Liver (tissue), 9 donors: ENCODE results near the gene SCTR. TPM values are rescaled to one million over a fixed set of nuclear protein-coding genes. Genes with fewer than 3 reads are reported as not detected.

Source experiments
- DNase-seq: peaks from one replicate; pipeline ENCODE4 v3.0.0-alpha.2; 2017; ENCODE audit warnings: low spot score
- H3K27ac ChIP-seq, 2 donors: one replicate each; pipeline ENCODE4 v1.7.0; 2013; ENCODE audit warnings: inconsistent platforms in 2 of 2, low read length in 2 of 2, control low read depth in 1 of 2, low read depth in 1 of 2, mild to moderate bottlenecking in 1 of 2
- H3K27me3 ChIP-seq, 4 donors: one replicate each; pipeline versions ENCODE4 v1.6.1 to v1.7.0; 2013; ENCODE audit warnings: low read length in 3 of 4, inconsistent platforms in 1 of 4, mild to moderate bottlenecking in 1 of 4, moderate library complexity in 1 of 4; ENCODE audit not compliant: control insufficient read depth in 4 of 4, insufficient read depth in 4 of 4
- H3K36me3 ChIP-seq, 4 donors: one replicate each; pipeline versions ENCODE4 v1.6.1 to v1.7.0; 2013; ENCODE audit warnings: low read length in 3 of 4, mild to moderate bottlenecking in 3 of 4, low read depth in 1 of 4, moderate library complexity in 1 of 4; ENCODE audit not compliant: control insufficient read depth in 4 of 4, insufficient read depth in 3 of 4
- H3K4me1 ChIP-seq, 4 donors: one replicate each; pipeline versions ENCODE4 v1.6.1 to v1.7.0; 2013; ENCODE audit warnings: low read length in 3 of 4, mild to moderate bottlenecking in 3 of 4, moderate library complexity in 1 of 4; ENCODE audit not compliant: control insufficient read depth in 4 of 4, insufficient read depth in 4 of 4
- H3K4me3 ChIP-seq, 3 donors: one replicate each; pipeline versions ENCODE4 v1.6.1 to v1.7.0; 2013; ENCODE audit warnings: low read length in 3 of 3, control low read depth in 1 of 3, low read depth in 1 of 3, mild to moderate bottlenecking in 1 of 3
- H3K9ac ChIP-seq, 2 donors: one replicate each; pipeline ENCODE4 v1.7.0; 2013; ENCODE audit warnings: low read length in 2 of 2, mild to moderate bottlenecking in 2 of 2, moderate library complexity in 2 of 2, control low read depth in 1 of 2, low read depth in 1 of 2
- H3K9me3 ChIP-seq, 4 donors: one replicate each; pipeline versions ENCODE4 v1.6.1 to v1.7.0; 2013; ENCODE audit warnings: low read length in 3 of 4; ENCODE audit not compliant: control insufficient read depth in 4 of 4
- CTCF ChIP-seq: fragments of 150-350 bp; IDR thresholded peaks from 2 replicates; pipeline ENCODE4 v1.5.1; 2017; ENCODE audit warnings: improper control_type of control experiment, low read depth, low read length; ENCODE audit not compliant: missing input control
- FOXA1 ChIP-seq: IDR thresholded peaks from 2 replicates; pipeline ENCODE4 v1.6.1; 2016; ENCODE audit warnings: antibody characterized with exemption
- FOXA2 ChIP-seq: IDR thresholded peaks from 2 replicates; pipeline ENCODE4 v1.6.1; 2016; ENCODE audit warnings: antibody characterized with exemption
- GABPA ChIP-seq, 2 donors: IDR thresholded peaks in 1 of 2; conservative IDR thresholded peaks in 1 of 2; 2 replicates each; pipeline ENCODE4 v1.6.1; 2016; ENCODE audit warnings: antibody characterized with exemption in 2 of 2, mild to moderate bottlenecking in 1 of 2, moderate library complexity in 1 of 2
- HNF4A ChIP-seq, 2 donors: conservative IDR thresholded peaks; 2 replicates each; pipeline ENCODE4 v1.6.1; 2016; ENCODE audit warnings: antibody characterized with exemption in 2 of 2, mild to moderate bottlenecking in 2 of 2
- HNF4G ChIP-seq: IDR thresholded peaks from 2 replicates; pipeline ENCODE4 v1.6.1; 2016; ENCODE audit warnings: antibody characterized with exemption
- JUND ChIP-seq, 2 donors: IDR thresholded peaks; 2 replicates each; pipeline ENCODE4 v1.6.1; 2016; ENCODE audit warnings: antibody characterized with exemption in 2 of 2
- MAX ChIP-seq: IDR thresholded peaks from 2 replicates; pipeline ENCODE4 v1.6.1; 2016; ENCODE audit warnings: antibody characterized with exemption
- NR2F2 ChIP-seq: IDR thresholded peaks from 2 replicates; pipeline ENCODE4 v1.6.1; 2016; ENCODE audit warnings: antibody characterized with exemption
- RAD21 ChIP-seq, 2 donors: IDR thresholded peaks; 2 replicates each; pipeline ENCODE4 v1.6.1; 2016; ENCODE audit warnings: antibody characterized with exemption in 2 of 2, mild to moderate bottlenecking in 2 of 2
- RXRA ChIP-seq, 2 donors: IDR thresholded peaks; 2 replicates each; pipeline ENCODE4 v1.6.1; 2017 to 2018; ENCODE audit warnings: antibody characterized with exemption in 2 of 2, mild to moderate bottlenecking in 1 of 2
- SP1 ChIP-seq: IDR thresholded peaks from 2 replicates; pipeline ENCODE4 v1.6.1; 2018; ENCODE audit warnings: antibody characterized with exemption, mild to moderate bottlenecking
- YY1 ChIP-seq: IDR thresholded peaks from 2 replicates; pipeline ENCODE4 v1.6.1; 2016; ENCODE audit warnings: antibody characterized with exemption, mild to moderate bottlenecking
- ZBTB33 ChIP-seq: IDR thresholded peaks from 2 replicates; pipeline ENCODE4 v1.6.1; 2016; ENCODE audit warnings: antibody characterized with exemption
- WGBS: extraction: QIAGEN DNeasy Blood & Tissue Kit; methylation state at CpG from one replicate; pipeline ENCODE4 v1.1.7; 2013; 5-methylcytosine and 5-hydroxymethylcytosine counted together
- polyA plus RNA-seq, 2 donors: library from polyadenylated mRNA; stranded (reverse) in 1 of 2; unstranded in 1 of 2; fragments of 200-250 nt in 1 of 2; fragments of >200 nt in 1 of 2; fragmentation: Nextera tagmentation in 1 of 2; extraction: Ambion mirVana in 1 of 2; gene quantifications; one replicate each; pipeline versions ENCODE4 v1.2.1 to v1.2.3, GENCODE V29; 2013 to 2015
- total RNA-seq, 2 donors: library from RNA; depleted of rRNA; stranded (reverse); fragments of >200 nt; gene quantifications; one replicate each; pipeline ENCODE4 v1.2.3, GENCODE V29; 2014
- TF ChIP-seq, protein P1 (sequence below): IDR thresholded peaks from 2 replicates; pipeline ENCODE4 v1.6.1; 2016; ENCODE audit warnings: antibody characterized with exemption, mild to moderate bottlenecking
- donor health status: healthy.
- donor health status: healthy.
- donor health status: healthy.
- donor health status: healthy.
- donor health status: healthy.

The SCTR gene
- total and polyA plus RNA-seq, 4 donors: 0.17 to 0.47 (median 0.29) TPM

- TF ChIP-seq ZBTB33: no peak
Measured at GRCh38 chr2:119427756-119428155, 96.5 kb downstream of the SCTR start (continued).

DNA sequence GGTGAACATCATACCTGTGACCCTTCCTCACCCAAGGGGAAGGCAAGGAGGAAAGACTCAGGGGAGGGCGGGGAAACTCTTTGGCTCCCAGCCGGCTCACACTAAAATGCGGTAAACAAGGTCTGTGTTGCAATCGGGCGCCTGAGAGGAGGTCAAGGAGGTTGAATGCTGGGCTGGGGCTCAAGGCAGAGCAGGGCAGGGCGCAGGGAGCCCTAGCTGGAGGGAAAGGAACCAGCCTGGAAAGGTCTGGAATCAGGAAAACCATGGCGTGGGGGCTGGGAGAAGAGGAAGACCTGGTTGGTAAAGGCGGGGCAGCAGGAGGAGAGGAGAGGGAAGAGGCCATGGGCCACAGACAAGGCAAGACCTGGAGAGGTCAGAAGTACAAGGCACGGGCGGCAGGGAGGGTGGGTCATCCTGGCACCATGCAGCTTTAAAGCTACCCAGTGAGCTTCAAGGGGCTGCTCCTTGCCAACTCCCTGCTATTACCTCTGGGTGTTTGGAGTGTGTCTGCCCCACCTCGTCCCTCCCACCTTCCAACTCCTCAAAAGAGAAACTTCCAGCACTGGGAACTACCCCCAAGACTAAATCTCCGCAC is 97.4 kb downstream of the SCTR start:
- H3K27ac ChIP-seq: peak overlapping the region; percentile 36 to 68
- no peak overlapping the region for H3K9ac ChIP-seq
- H3K36me3 ChIP-seq: no peaks in the 10 kb centered on the region
- no peaks in the 10 kb centered on the region for H3K9me3 ChIP-seq
- H3K27me3 ChIP-seq: no peaks in the 10 kb centered on the region
- 38% methylated on average over 12 of the region's 12 CpGs for WGBS
- DNase-seq: peak; percentile 49
- TF ChIP-seq CTCF (no peak), NR2F2 (peak; percentile 82), RXRA (IDR thresholded peaks at IDR 0.05) (peak; percentile 92), RAD21 (IDR thresholded peaks at IDR 0.05) (peak in 1 of 2 donors; percentile 38), JUND (IDR thresholded peaks at IDR 0.05) (no peak), HNF4G (peak; percentile 35), HNF4A (conservative IDR thresholded peaks at IDR 0.05) (peak; percentile 62 to 66), YY1 (peak; percentile 34), SP1 (peak; percentile 63), FOXA1 (peak; percentile 32), FOXA2 (peak; percentile 62), GABPA (IDR thresholded peaks at IDR 0.05 in 1 of 2, conservative IDR thresholded peaks at IDR 0.05 in 1 of 2) (peak in 1 of 2 donors; percentile 11), MAX (no peak)
- TF ChIP-seq, protein P1, sequence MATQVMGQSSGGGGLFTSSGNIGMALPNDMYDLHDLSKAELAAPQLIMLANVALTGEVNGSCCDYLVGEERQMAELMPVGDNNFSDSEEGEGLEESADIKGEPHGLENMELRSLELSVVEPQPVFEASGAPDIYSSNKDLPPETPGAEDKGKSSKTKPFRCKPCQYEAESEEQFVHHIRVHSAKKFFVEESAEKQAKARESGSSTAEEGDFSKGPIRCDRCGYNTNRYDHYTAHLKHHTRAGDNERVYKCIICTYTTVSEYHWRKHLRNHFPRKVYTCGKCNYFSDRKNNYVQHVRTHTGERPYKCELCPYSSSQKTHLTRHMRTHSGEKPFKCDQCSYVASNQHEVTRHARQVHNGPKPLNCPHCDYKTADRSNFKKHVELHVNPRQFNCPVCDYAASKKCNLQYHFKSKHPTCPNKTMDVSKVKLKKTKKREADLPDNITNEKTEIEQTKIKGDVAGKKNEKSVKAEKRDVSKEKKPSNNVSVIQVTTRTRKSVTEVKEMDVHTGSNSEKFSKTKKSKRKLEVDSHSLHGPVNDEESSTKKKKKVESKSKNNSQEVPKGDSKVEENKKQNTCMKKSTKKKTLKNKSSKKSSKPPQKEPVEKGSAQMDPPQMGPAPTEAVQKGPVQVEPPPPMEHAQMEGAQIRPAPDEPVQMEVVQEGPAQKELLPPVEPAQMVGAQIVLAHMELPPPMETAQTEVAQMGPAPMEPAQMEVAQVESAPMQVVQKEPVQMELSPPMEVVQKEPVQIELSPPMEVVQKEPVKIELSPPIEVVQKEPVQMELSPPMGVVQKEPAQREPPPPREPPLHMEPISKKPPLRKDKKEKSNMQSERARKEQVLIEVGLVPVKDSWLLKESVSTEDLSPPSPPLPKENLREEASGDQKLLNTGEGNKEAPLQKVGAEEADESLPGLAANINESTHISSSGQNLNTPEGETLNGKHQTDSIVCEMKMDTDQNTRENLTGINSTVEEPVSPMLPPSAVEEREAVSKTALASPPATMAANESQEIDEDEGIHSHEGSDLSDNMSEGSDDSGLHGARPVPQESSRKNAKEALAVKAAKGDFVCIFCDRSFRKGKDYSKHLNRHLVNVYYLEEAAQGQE: peak; percentile 24
- no peak overlapping the region for H3K4me3 ChIP-seq
- H3K4me1 ChIP-seq: peaks cover 21 to 43% (median 34%) of the 10 kb centered on the region in 4 donors
